ENCODE results near the gene RBM27.
"Not testable (repeated sequence)": the region's sequence is repeated elsewhere in the genome, so short reads cannot be mapped to it uniquely, and the experiment has no call there.

RBM27 gene

GRCh38 chr5:146206257-146206656 is 2.9 kb downstream of the RBM27 start:
- DNase-seq: no peak

DNA sequence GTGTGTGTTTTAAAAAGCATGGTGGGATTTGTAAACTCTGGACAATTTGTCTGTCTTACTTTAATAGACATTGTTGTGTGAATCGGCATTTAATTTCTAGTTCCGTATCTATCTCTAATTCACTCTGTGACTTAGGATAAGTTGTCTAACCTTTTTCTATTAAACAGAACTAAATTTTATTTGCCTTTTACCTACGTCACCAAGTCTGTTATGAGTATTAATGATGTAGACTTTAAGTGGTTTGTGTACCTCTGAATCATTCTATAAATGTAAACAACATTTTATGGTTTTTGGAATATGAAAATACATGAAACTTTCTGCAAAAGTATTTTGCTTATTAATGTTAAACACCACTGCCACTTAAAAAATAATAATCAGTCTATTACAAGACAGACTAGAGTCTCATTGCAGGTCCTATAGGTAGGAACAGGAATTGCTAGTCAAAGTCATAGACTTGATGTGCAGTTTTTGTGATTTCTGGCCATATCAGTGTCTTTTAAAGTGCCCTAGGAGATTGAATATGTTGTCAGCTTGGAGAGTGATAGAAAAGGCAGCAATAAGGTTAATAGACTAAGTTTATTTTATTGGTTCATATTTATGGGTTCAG is 5.6 kb downstream of the RBM27 start:
- DNase-seq: no peak

DNA sequence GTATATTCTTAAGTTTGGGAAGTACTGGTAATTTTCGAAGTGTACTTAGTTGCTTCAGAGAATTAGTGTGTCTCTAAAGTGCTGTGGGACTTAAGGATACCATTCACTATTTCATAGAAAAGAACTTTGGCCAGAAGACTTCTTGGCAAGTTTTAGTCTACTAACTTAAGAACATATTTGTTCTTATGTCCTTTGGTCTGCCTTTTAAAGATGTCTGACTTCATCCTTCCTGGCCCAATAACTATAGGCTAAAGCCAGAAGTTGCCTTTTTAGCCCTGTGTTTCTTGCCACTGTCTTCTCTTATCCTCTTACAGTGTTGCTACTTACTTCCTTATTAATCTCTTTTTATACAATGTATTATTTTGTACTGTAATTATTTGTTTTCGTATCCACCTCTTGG is 6.3 kb downstream of the RBM27 start:
- no peak for DNase-seq

DNA sequence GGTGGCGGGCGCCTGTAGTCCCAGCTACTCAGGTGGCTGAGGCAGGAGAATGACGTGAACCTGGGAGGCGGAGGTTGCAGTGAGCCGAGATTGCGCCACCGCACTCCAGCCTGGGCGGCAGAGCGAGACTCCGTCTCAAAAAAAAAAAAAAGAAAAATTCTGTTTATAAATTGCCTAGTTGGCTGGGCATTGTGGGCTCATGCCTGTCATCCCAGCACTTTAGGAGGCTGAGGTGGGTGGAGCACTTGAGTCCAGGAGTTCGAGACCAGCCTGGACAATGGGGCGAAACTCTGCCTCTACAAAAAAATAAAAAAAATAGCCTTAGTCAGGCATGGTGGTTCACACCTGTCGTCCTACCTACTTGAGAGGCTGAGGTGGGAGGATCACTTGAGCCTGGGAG is 7.4 kb downstream of the RBM27 start:
- DNase-seq: not testable (repeated sequence)

GRCh38 chr5:146213210-146213826 is 9.9 kb downstream of the RBM27 start:
- DNase-seq: peak; percentile 32

DNA sequence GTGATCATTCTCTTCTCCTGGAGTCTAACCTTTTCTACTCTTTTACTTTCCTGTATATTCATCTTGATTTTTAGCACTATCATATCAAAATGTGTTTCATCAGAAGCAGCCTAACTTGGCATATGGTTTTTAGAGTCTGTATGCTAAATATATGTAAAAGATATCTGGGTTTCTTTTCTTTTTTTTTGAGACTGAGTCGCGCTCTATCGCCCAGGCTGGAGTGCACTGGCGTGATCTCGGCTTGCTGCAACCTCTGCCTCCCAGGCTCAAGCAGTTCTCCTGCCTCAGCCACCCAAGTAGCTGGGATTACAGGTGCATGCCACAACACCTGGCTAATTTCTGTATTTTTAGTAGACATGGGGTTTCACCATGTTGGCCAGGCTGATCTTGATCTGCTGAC is 11.5 kb downstream of the RBM27 start:
- not testable (repeated sequence) for DNase-seq

DNA sequence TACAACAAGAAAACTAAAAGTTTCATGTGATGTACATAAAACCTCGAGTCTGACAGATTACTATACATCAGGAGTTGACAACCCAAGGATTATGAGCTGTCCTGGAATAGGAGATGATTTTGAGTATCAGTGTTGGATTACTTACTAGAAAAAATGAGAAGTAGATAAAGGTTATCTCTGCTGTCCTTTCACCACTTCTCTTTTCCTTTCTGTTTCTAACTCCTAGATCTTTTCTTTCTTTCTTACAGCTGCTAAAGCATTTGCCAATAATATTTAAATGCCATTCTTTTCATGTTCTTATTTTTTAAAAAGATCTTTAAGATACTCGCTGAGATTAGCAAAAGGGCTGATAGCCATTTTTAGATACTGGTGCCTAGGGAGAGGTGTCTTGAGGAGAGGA is 14.8 kb downstream of the RBM27 start:
- DNase-seq: no peak

DNA sequence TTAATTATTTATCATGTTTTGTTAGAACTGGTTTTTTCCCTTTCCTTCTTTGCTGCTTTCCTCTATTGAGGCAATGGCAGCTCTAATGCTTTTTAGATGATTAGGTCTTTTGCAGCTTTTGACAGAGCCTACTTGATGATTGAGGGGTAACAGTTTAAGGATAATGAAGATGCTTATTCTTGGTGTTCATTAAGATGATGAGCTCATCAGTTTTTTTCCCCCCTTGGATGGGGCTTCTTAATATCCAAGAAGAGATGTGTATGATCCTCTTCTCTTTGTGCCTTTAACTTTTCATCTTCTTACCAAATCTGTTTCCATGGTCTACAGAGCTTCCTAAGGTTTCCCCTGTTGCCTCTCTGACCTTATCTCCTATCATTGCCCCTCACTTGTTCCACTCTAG is 15.8 kb downstream of the RBM27 start:
- no peak for DNase-seq

DNA sequence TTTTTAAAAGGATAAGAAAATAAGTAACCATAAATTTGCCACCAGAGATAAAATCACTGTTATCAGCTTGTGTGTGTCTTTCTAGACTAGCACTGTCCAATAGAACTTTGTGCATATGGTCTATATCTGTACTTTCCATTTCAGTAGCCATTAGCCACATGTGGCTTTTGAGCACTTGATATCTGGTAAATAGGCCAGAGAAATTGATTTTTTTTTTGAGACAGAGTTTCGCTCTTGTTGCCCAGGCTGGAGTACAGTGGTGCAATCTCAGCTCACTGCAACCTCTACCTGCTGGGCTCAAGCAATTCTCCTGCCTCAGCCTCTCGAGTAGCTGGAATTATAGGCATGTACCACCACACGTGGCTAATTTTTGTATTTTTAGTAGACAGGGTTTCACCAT is 17.8 kb downstream of the RBM27 start:
- no peak for DNase-seq

GRCh38 chr5:146222005-146222404 is 18.6 kb downstream of the RBM27 start:
- DNase-seq: no peak

- no peak for DNase-seq
Measured at GRCh38 chr5:146223179-146223578, 19.8 kb downstream of the RBM27 start.

DNA sequence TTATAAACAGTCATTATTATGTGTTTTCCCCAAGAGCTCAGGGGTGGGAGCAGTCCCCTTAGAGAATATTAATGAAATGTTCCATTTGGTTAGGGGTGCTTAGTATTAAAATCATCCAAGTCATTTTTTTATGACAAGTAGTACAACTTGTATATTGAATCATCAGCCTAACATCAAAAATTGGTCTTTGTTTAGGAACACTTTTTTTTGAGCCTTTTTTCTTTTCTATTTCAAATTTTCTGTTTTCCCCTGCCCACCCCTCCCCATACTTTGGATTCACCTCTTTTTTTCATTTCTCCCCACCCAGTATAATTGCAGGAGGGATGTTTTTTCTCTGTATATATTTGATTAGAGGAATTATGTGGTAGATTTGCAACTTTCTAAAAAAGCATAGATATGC is 25.8 kb downstream of the RBM27 start:
- DNase-seq: no peak

- no peak for DNase-seq
Measured at GRCh38 chr5:146232223-146232622, 28.8 kb downstream of the RBM27 start.

GRCh38 chr5:146233441-146233840 is 30.0 kb downstream of the RBM27 start:
- DNase-seq: no peak

- DNase-seq: no peak
Measured at GRCh38 chr5:146238973-146239372, 35.6 kb downstream of the RBM27 start.

GRCh38 chr5:146240951-146241350 is 37.5 kb downstream of the RBM27 start:
- DNase-seq: no peak

GRCh38 chr5:146243247-146243646 is 39.8 kb downstream of the RBM27 start:
- no peak for DNase-seq

GRCh38 chr5:146248561-146248960 is 45.2 kb downstream of the RBM27 start:
- DNase-seq: no peak

- DNase-seq: no peak
Measured at GRCh38 chr5:146249801-146250200, 46.4 kb downstream of the RBM27 start.
